K562 (cell line): Measurements from ENCODE around the gene IL20. TPM values are rescaled to one million over a fixed set of nuclear protein-coding genes. Genes with fewer than 3 reads are reported as not detected.

Experiments used
- ATAC-seq: fragments of 200-7000 bp; cut with Tn5 transposase; 3 replicates; pipeline ENCODE4 v1.9.1; 2020; ENCODE audit warnings: moderate library complexity
- BruUV-seq: library from RNA; stranded (reverse); fragments of 400-500 nt; replicated peaks from 2 replicates; lab custom pipeline; 2021; lab: Mats Ljungman, UMichigan
- CTCF ChIA-PET: fragments of 300-600 bp; formaldehyde crosslinking; extraction: SDS; loops from one replicate; lab custom pipeline; 2021; ENCODE audit warnings: low intra/inter-chr PET ratio; lab: Yijun Ruan, JAX
- POLR2A ChIA-PET: fragments of 300-600, 350-650 bp; sonication (Branson Sonifier 250); formaldehyde crosslinking; extraction: SDS; loops from one replicate; lab custom pipeline; 2021; ENCODE audit warnings: antibody characterized with exemption, inconsistent platforms; lab: Yijun Ruan, JAX
- DNase-seq, 4 experiments: peaks; one replicate each; pipeline versions ENCODE4 v3.0.0 to v3.0.0-alpha.2; 2011 to 2018; ENCODE audit warnings: low spot score in 3 of 4, mixed read lengths in 3 of 4; ENCODE audit errors: extremely low read depth in 1 of 4
- FAIRE-seq: peaks from 2 replicates; lab custom pipeline; 2011; peaks lifted over from hg19 to GRCh38; lab: Jason Lieb, UNC
- H2AFZ ChIP-seq: 2 replicates; pipeline ENCODE4 v1.6.0; 2011; ENCODE audit warnings: low read depth, low read length, control low read depth, inconsistent platforms
- H3K27ac ChIP-seq: fragments of 200-600 bp; 3 replicates; pipeline ENCODE4 v1.8.0; 2011; ENCODE audit warnings: low read depth, mild to moderate bottlenecking, control low read depth, inconsistent platforms, low read length, moderate library complexity, mixed read lengths; ENCODE audit errors: extremely low read depth
- H3K27me3 ChIP-seq, 2 experiments: fragments of 300-600 bp in 1 of 2; 2 replicates in 1 of 2; 3 replicates in 1 of 2; pipeline versions ENCODE4 v1.6.0 to v1.8.0; 2011; ENCODE audit warnings: inconsistent platforms in 2 of 2, low read length in 2 of 2, mild to moderate bottlenecking in 1 of 2, mixed read lengths in 1 of 2, moderate library complexity in 1 of 2; ENCODE audit not compliant: control insufficient read depth in 2 of 2, insufficient read depth in 2 of 2
- H3K36me3 ChIP-seq: fragments of 300-600 bp; 3 replicates; pipeline ENCODE4 v1.8.0; 2011; ENCODE audit warnings: mild to moderate bottlenecking, low read length, inconsistent platforms; ENCODE audit not compliant: control insufficient read depth, insufficient read depth
- H3K4me1 ChIP-seq, 2 experiments: fragments of 200-600 bp in 1 of 2; replicated peaks in 1 of 2; 2 replicates in 1 of 2; 3 replicates in 1 of 2; pipeline versions ENCODE4 v1.5.1 to v1.8.0; 2011; ENCODE audit warnings: inconsistent platforms in 2 of 2, low read length in 2 of 2, mild to moderate bottlenecking in 1 of 2, mixed read lengths in 1 of 2, moderate library complexity in 1 of 2; ENCODE audit not compliant: control insufficient read depth in 2 of 2, insufficient read depth in 2 of 2
- H3K4me2 ChIP-seq: 2 replicates; pipeline ENCODE4 v1.6.1; 2011; ENCODE audit warnings: low read length, control low read depth, inconsistent platforms, mixed read lengths; ENCODE audit not compliant: insufficient read depth
- H3K4me3 ChIP-seq: fragments of 200-600 bp; sonication (generic), shearing (Covaris generic); 2 replicates; pipeline ENCODE4 v1.5.1; 2016; ENCODE audit warnings: control low read depth, inconsistent platforms
- H3K79me2 ChIP-seq: fragments of 200-600 bp; 3 replicates; pipeline ENCODE4 v1.8.0; 2011; ENCODE audit warnings: low read length, inconsistent platforms; ENCODE audit not compliant: control insufficient read depth, insufficient read depth
- H3K9ac ChIP-seq, 2 experiments: 2 replicates each; pipeline versions ENCODE4 v1.6.0 to v1.6.1; 2011; ENCODE audit warnings: low read depth in 2 of 2, low read length in 2 of 2, control low read depth in 1 of 2, inconsistent platforms in 1 of 2, mild to moderate bottlenecking in 1 of 2, mixed read lengths in 1 of 2; ENCODE audit not compliant: insufficient read depth in 1 of 2
- H3K9me1 ChIP-seq: one replicate; pipeline ENCODE4 v1.6.0; 2011; ENCODE audit warnings: inconsistent platforms, mild to moderate bottlenecking, low read length, moderate library complexity; ENCODE audit not compliant: control insufficient read depth, insufficient read depth
- H3K9me3 ChIP-seq: replicated peaks from 2 replicates; pipeline ENCODE4 v1.5.1; 2011; ENCODE audit warnings: low read depth, low read length, inconsistent platforms; ENCODE audit not compliant: control insufficient read depth, insufficient read depth
- H4K20me1 ChIP-seq: replicated peaks from 2 replicates; pipeline ENCODE4 v1.6.1; 2011; ENCODE audit warnings: low read length, inconsistent platforms, mixed read lengths; ENCODE audit not compliant: control insufficient read depth, insufficient read depth
- CHCHD3 ChIP-seq: fragments of 250-450 bp; sonication (Bioruptor Pico); IDR thresholded peaks from 2 replicates; pipeline ENCODE4 v2.1.2; 2022; ENCODE audit warnings: mild to moderate bottlenecking
- MAFG ChIP-seq: fragments of 450-650 bp; conservative IDR thresholded peaks from 2 replicates; pipeline ENCODE4 v1.6.1; 2016; ENCODE audit warnings: missing genetic modification characterization, missing compliant biosample characterization
- POLR2AphosphoS2 ChIP-seq: IDR thresholded peaks from 2 replicates; pipeline ENCODE4 v1.6.1; 2012; ENCODE audit warnings: low read length, improper control_type of control experiment
- TAF1 ChIP-seq: IDR thresholded peaks from 2 replicates; pipeline ENCODE4 v1.6.1; 2011; ENCODE audit warnings: mild to moderate bottlenecking, low read length, moderate library complexity; ENCODE audit not compliant: insufficient read depth, control insufficient read depth, severe bottlenecking; ENCODE audit errors: extremely low read depth
- ZNF780A ChIP-seq: fragments of 250-450 bp; sonication (Bioruptor Pico); IDR thresholded peaks from 2 replicates; pipeline ENCODE4 v1.5.0; 2021; ENCODE audit warnings: mild to moderate bottlenecking
- WGBS: fragments of 100-300 bp; shearing (Covaris generic); methylation state at CpG from one replicate; pipeline ENCODE4 v1.1.6; 2016; ENCODE audit warnings: low coverage, mixed read lengths; ENCODE audit not compliant: insufficient coverage; ENCODE audit errors: missing lambda C conversion rate; 5-methylcytosine and 5-hydroxymethylcytosine counted together
- in situ Hi-C: fragments of 300-500 bp; cut with MboI; formaldehyde crosslinking; loops from 4 replicates; pipeline ENCODE4 v1.15.0; 2018; ENCODE audit warnings: inconsistent platforms, mixed read lengths
- intact Hi-C: fragments of 100-400 bp; cut with micrococcal nuclease; formaldehyde crosslinking; loops from 2 replicates; pipeline ENCODE4 v1.14.2; 2022
- polyA plus RNA-seq, 8 experiments: library from polyadenylated mRNA; depleted of rRNA in 4 of 8; stranded (reverse) in 5 of 8; unstranded in 3 of 8; fragments of >200 nt; fragmentation: Nextera tagmentation in 2 of 8; fragmentation: Illumina TruSeq in 1 of 8; extraction: Ambion mirVana in 2 of 8; extraction: Trizol in 1 of 8; gene quantifications; 2 replicates each; pipeline versions ENCODE4 v1.2.1 to v1.2.3, GENCODE V29; 2011 to 2014; ENCODE audit warnings: inconsistent platforms in 1 of 8, missing spikeins in 1 of 8
- total RNA-seq, 7 experiments: library from RNA; depleted of rRNA in 6 of 7; stranded (reverse); fragments of >200 nt in 6 of 7; fragmentation: Illumina TruSeq in 2 of 7; extraction: Trizol in 2 of 7; gene quantifications; 2 replicates each; pipeline versions ENCODE4 v1.2.1 to v1.2.3, GENCODE V29; 2011 to 2021; ENCODE audit warnings: low replicate concordance in 1 of 7
- TF ChIP-seq, protein P1 (sequence below), 2 experiments: IDR thresholded peaks; 2 replicates each; pipeline ENCODE4 v1.6.1; 2011; ENCODE audit warnings: borderline replicate concordance in 1 of 2, control low read depth in 1 of 2, low read depth in 1 of 2, low read length in 1 of 2, mild to moderate bottlenecking in 1 of 2, mixed read lengths in 1 of 2, moderate library complexity in 1 of 2; ENCODE audit not compliant: insufficient read depth in 1 of 2, insufficient read length in 1 of 2, poor library complexity in 1 of 2, severe bottlenecking in 1 of 2; ENCODE audit errors: extremely low read depth in 1 of 2
- TF ChIP-seq, protein P2 (sequence below): fragments of 450-650 bp; formaldehyde crosslinking; IDR thresholded peaks from 2 replicates; pipeline ENCODE4 v1.4.0; 2022; ENCODE audit warnings: mild to moderate bottlenecking, moderate library complexity
- TF ChIP-seq, protein P3 (sequence below), 2 experiments: fragments of 450-650 bp; formaldehyde crosslinking in 1 of 2; IDR thresholded peaks; 2 replicates each; pipeline versions ENCODE4 v1.4.0 to v1.6.1; 2014 to 2020; ENCODE audit warnings: mild to moderate bottlenecking in 2 of 2, borderline replicate concordance in 1 of 2, low read depth in 1 of 2

The IL20 gene
- total and polyA plus RNA-seq, 9 of the 15 experiments (the other 6 are each of a cell fraction or from before 2014, with no cell fraction given), result not detected

DNA sequence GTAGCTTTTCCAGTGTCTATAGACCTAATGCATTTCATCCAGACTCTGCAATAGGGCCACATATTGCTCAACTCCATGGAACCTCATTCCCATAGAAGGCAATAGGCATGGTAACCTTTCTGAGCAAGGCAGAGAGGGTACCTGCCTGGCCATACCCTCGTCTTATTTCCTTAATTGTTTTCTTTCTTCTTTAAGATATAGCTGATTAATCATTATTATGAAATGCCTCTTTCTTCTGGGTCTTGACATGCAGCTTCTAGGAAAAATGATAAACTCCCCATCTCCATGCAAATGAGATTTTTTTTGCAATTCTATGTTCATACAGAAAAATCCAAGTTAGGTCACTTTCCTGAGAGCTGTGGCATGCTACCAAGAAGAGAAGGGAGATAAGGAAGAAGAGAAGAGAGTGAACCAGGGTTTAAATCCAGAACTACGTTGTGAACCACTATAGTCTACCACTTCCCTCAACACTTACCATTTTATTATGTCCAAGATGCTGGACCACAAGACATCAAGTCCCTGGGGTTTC, 33.0 kb upstream of the IL20 start (continued):
- TF ChIP-seq, protein P1, sequence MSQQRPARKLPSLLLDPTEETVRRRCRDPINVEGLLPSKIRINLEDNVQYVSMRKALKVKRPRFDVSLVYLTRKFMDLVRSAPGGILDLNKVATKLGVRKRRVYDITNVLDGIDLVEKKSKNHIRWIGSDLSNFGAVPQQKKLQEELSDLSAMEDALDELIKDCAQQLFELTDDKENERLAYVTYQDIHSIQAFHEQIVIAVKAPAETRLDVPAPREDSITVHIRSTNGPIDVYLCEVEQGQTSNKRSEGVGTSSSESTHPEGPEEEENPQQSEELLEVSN (IDR thresholded peaks at IDR 0.05; ENCODE audit: borderline replicate concordance in 1 of 2, extremely low read depth in 1 of 2, insufficient read depth in 1 of 2, insufficient read length in 1 of 2, low read depth in 1 of 2, low read length in 1 of 2, poor library complexity in 1 of 2, severe bottlenecking in 1 of 2), result no peak
- TF ChIP-seq POLR2AphosphoS2, result no peak
- TF ChIP-seq, protein P2, sequence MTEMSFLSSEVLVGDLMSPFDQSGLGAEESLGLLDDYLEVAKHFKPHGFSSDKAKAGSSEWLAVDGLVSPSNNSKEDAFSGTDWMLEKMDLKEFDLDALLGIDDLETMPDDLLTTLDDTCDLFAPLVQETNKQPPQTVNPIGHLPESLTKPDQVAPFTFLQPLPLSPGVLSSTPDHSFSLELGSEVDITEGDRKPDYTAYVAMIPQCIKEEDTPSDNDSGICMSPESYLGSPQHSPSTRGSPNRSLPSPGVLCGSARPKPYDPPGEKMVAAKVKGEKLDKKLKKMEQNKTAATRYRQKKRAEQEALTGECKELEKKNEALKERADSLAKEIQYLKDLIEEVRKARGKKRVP (CRISPR knock-in tag), result no peak
- TF ChIP-seq MAFG (tag), result peak; percentile 17; the same call in 1 of the 2 replicates
- TF ChIP-seq CHCHD3, result no peak
- TF ChIP-seq, all 486 proteins: peak for 4

DNA sequence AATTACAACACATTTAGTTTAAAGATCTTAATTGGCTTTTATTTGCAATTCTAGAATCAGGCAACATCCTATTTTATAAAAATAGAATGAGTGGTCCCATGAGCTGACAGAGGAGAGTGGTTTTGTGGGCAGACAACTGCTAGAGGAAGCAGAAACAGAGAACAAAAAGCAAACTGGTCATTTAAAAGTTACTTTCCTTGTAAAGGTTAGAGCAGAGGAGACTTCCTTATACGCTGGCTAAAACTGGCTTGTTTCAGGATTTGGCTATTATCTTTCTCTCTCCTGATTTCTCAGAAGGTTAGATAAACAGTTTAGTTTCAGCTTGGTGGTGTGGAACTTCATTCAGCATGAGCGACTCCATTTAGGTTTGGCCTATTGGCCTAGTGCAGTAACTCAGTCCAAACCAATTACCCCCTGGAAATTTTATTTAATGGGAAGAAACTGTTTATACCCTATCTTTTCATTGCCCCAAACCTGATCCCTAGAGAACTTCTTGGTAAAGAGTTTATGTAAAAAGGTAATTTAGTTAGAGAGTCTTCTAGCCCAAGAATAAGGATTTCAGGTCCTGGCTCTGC, 32.2 kb upstream of the IL20 start:
- H3K4me2 ChIP-seq, result no peak overlapping the region
- no peaks in the 10 kb centered on the region for H3K9me1 ChIP-seq
- CTCF ChIA-PET, result no interaction called here
- no peaks in the 10 kb centered on the region for H3K36me3 ChIP-seq
- in situ Hi-C loops, result no loop called here
- DNase-seq (no peak), FAIRE-seq (no peak), ATAC-seq (no peak)
- 4% methylated on average over 2 of the region's 2 CpGs for WGBS
- H3K79me2 ChIP-seq, result no peaks in the 10 kb centered on the region
- H3K9ac ChIP-seq, result no peak overlapping the region
- no peak overlapping the region for H3K27ac ChIP-seq
- H3K4me1 ChIP-seq, result no peaks in the 10 kb centered on the region; a peak in 1 of 5 replicates
- H3K9me3 ChIP-seq, result no peaks in the 10 kb centered on the region
- no peak overlapping the region for H2AFZ ChIP-seq
- no peaks in the 10 kb centered on the region; the same call in none of the 2 replicates for H4K20me1 ChIP-seq
- no peak overlapping the region for H3K4me3 ChIP-seq
- intact Hi-C loops, result no loop called here
- H3K27me3 ChIP-seq, result peaks cover 64 to 71% of the 10 kb centered on the region in 2 experiments
- POLR2A ChIA-PET, result interaction anchor here (0.7 to 1.6 kb wide), 4 partner anchors 10 to 40 kb away, joined by 3 to 8 read pairs (median 5); no protein-coding TSS in a partner anchor
- BruUV-seq, result no TSS peak
- TF ChIP-seq, protein P3, sequence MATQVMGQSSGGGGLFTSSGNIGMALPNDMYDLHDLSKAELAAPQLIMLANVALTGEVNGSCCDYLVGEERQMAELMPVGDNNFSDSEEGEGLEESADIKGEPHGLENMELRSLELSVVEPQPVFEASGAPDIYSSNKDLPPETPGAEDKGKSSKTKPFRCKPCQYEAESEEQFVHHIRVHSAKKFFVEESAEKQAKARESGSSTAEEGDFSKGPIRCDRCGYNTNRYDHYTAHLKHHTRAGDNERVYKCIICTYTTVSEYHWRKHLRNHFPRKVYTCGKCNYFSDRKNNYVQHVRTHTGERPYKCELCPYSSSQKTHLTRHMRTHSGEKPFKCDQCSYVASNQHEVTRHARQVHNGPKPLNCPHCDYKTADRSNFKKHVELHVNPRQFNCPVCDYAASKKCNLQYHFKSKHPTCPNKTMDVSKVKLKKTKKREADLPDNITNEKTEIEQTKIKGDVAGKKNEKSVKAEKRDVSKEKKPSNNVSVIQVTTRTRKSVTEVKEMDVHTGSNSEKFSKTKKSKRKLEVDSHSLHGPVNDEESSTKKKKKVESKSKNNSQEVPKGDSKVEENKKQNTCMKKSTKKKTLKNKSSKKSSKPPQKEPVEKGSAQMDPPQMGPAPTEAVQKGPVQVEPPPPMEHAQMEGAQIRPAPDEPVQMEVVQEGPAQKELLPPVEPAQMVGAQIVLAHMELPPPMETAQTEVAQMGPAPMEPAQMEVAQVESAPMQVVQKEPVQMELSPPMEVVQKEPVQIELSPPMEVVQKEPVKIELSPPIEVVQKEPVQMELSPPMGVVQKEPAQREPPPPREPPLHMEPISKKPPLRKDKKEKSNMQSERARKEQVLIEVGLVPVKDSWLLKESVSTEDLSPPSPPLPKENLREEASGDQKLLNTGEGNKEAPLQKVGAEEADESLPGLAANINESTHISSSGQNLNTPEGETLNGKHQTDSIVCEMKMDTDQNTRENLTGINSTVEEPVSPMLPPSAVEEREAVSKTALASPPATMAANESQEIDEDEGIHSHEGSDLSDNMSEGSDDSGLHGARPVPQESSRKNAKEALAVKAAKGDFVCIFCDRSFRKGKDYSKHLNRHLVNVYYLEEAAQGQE (IDR thresholded peaks at IDR 0.05; ENCODE audit: borderline replicate concordance), result peak; percentile 76
- TF ChIP-seq, protein P3 (CRISPR knock-in tag; IDR thresholded peaks at IDR 0.05; ENCODE audit: low read depth), result no peak
- no peak for TF ChIP-seq TAF1
- TF ChIP-seq ZNF780A (CRISPR knock-in tag), result no peak
